HepG2 (cell line): ENCODE results near the gene OR6S1. TPM values are rescaled to one million over a fixed set of nuclear protein-coding genes. Genes with fewer than 3 reads are reported as not detected.

Experiments
- ARHGAP35 ChIP-seq: sonication (generic); formaldehyde crosslinking; IDR thresholded peaks from 2 replicates; pipeline ENCODE4 v1.9.0; 2022; ENCODE audit warnings: mild to moderate bottlenecking, inconsistent platforms, moderate library complexity, missing genetic modification reagents, borderline replicate concordance
- ARID5B ChIP-seq: IDR thresholded peaks from 2 replicates; pipeline ENCODE4 v1.4.0; 2020; ENCODE audit warnings: mild to moderate bottlenecking, missing genetic modification reagents
- KLF16 ChIP-seq, 2 experiments: sonication (generic) in 1 of 2; formaldehyde crosslinking in 1 of 2; IDR thresholded peaks; 2 replicates each; pipeline versions ENCODE4 v1.6.1 to v1.8.0; 2016 to 2023; ENCODE audit warnings: missing genetic modification reagents in 2 of 2, missing compliant biosample characterization in 1 of 2
- KMT2B ChIP-seq: IDR thresholded peaks from 2 replicates; pipeline ENCODE4 v1.6.1; 2016; ENCODE audit warnings: missing genetic modification reagents, missing compliant biosample characterization
- MIXL1 ChIP-seq: IDR thresholded peaks from 2 replicates; pipeline ENCODE4 v1.6.1; 2016
- MXD3 ChIP-seq: IDR thresholded peaks from 2 replicates; pipeline ENCODE4 v1.6.1; 2016; ENCODE audit warnings: mild to moderate bottlenecking, missing biosample characterization, missing genetic modification reagents
- PAX8 ChIP-seq: sonication (generic); formaldehyde crosslinking; IDR thresholded peaks from 2 replicates; pipeline ENCODE4 v1.8.0; 2022; ENCODE audit warnings: mild to moderate bottlenecking, missing genetic modification reagents, borderline replicate concordance
- ZNF121 ChIP-seq: sonication (generic); formaldehyde crosslinking; IDR thresholded peaks from 2 replicates; pipeline ENCODE4 v1.5.0; 2020; ENCODE audit warnings: mild to moderate bottlenecking, missing genetic modification reagents
- ZNF432 ChIP-seq: sonication (generic); formaldehyde crosslinking; IDR thresholded peaks from 2 replicates; pipeline ENCODE4 v1.5.0; 2020; ENCODE audit warnings: missing genetic modification reagents, mild to moderate bottlenecking, borderline replicate concordance
- polyA plus RNA-seq, 8 experiments: library from polyadenylated mRNA; depleted of rRNA in 3 of 8; stranded (reverse) in 7 of 8; unstranded in 1 of 8; fragments of >200 nt; fragmentation: Illumina TruSeq in 4 of 8; extraction: Trizol in 4 of 8; gene quantifications; 2 replicates each; pipeline versions ENCODE4 v1.2.1 to v1.2.3, GENCODE V29; 2011 to 2016; ENCODE audit warnings: low read depth in 4 of 8, missing spikeins in 1 of 8, mixed read lengths in 1 of 8; ENCODE audit not compliant: insufficient read depth in 1 of 8
- total RNA-seq, 5 experiments: library from RNA; depleted of rRNA; stranded (reverse); fragments of >200 nt; fragmentation: Illumina TruSeq; extraction: Trizol; gene quantifications; 2 replicates each; pipeline ENCODE4 v1.2.3, GENCODE V29; 2016; ENCODE audit warnings: low read depth in 1 of 5
- TF ChIP-seq, protein P1 (sequence below): sonication (generic); formaldehyde crosslinking; conservative IDR thresholded peaks from 2 replicates; pipeline ENCODE4 v1.4.0; 2020; ENCODE audit warnings: mild to moderate bottlenecking, missing genetic modification reagents, moderate library complexity
- TF ChIP-seq, protein P2 (sequence below): sonication (generic); formaldehyde crosslinking; conservative IDR thresholded peaks from 2 replicates; pipeline ENCODE4 v1.8.0; 2022; ENCODE audit warnings: low read depth, missing genetic modification reagents
- TF ChIP-seq, protein P3 (sequence below): sonication (generic); formaldehyde crosslinking; IDR thresholded peaks from 2 replicates; pipeline ENCODE4 v1.8.1; 2023; ENCODE audit warnings: mild to moderate bottlenecking, inconsistent platforms, moderate library complexity, missing genetic modification reagents, borderline replicate concordance
- TF ChIP-seq, protein P4 (sequence below): IDR thresholded peaks from 2 replicates; pipeline ENCODE4 v1.6.1; 2016; ENCODE audit warnings: missing biosample characterization, missing genetic modification reagents, low read depth
- TF ChIP-seq, protein P5 (sequence below): sonication (generic); formaldehyde crosslinking; IDR thresholded peaks from 2 replicates; pipeline ENCODE4 v1.4.0; 2020; ENCODE audit warnings: missing genetic modification reagents

OR6S1 gene
- total and polyA plus RNA-seq, 2 of the 13 experiments (the other 11 are each of a cell fraction or from before 2014, with no cell fraction given) = 0.09 TPM; not detected in 1

DNA sequence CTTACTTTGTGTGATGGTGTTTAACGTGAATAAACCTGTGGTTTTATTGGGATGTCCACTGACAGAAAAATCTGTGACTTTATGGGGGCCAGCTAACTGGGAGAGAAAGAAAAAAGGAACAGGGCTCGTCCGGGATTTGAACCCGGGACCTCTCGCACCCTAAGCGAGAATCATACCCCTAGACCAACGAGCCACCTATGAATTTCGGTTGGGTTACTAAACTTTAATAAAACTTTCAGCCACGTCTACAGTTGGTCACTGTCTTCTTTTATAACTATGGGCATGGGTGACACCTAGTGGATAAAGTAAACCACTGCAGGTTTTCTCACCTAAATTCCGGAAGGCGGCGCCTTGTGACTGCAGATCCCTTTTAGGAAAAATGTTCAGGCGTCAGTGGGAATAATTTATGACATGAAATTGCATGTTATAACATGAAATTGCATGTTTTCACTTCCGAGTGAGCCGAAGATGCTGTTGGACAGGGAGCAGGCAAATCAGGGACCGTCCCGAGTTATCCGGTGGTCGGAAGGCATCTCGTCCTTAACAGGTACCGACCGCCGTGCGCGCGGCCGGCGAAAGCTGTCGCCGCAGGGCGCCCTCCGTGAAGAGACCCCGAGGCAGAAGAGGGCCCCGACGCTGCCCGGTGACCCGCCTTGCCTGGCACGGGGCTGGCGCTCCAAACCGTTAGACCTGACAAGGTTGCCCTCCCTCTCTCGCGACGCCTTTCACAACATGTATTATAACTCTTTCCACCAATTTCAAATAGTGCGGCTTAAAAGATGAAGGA, 32.1 kb downstream of the OR6S1 start (continued):
- TF ChIP-seq ZNF432 (CRISPR knock-in tag) (no peak), ZNF121 (CRISPR knock-in tag) (no peak), KMT2B (CRISPR knock-in tag) (peak; percentile 73), MIXL1 (CRISPR knock-in tag) (peak; percentile 18; the same call in 1 of the 2 replicates), MXD3 (0 out of 2 replicates have a peak, but pooled peaks have one; percentile 55), ARID5B (CRISPR knock-in tag) (no peak; the same call in none of the 2 replicates), ARHGAP35 (CRISPR knock-in tag) (0 out of 2 replicates have a peak, but pooled peaks have one; percentile 11), PAX8 (CRISPR knock-in tag) (no peak), KLF16 (CRISPR knock-in tag; IDR thresholded peaks at IDR 0.05) (peak in 1 of 2 experiments; percentile 78; a peak in 2 of 4 replicates)
- TF ChIP-seq, protein P1, sequence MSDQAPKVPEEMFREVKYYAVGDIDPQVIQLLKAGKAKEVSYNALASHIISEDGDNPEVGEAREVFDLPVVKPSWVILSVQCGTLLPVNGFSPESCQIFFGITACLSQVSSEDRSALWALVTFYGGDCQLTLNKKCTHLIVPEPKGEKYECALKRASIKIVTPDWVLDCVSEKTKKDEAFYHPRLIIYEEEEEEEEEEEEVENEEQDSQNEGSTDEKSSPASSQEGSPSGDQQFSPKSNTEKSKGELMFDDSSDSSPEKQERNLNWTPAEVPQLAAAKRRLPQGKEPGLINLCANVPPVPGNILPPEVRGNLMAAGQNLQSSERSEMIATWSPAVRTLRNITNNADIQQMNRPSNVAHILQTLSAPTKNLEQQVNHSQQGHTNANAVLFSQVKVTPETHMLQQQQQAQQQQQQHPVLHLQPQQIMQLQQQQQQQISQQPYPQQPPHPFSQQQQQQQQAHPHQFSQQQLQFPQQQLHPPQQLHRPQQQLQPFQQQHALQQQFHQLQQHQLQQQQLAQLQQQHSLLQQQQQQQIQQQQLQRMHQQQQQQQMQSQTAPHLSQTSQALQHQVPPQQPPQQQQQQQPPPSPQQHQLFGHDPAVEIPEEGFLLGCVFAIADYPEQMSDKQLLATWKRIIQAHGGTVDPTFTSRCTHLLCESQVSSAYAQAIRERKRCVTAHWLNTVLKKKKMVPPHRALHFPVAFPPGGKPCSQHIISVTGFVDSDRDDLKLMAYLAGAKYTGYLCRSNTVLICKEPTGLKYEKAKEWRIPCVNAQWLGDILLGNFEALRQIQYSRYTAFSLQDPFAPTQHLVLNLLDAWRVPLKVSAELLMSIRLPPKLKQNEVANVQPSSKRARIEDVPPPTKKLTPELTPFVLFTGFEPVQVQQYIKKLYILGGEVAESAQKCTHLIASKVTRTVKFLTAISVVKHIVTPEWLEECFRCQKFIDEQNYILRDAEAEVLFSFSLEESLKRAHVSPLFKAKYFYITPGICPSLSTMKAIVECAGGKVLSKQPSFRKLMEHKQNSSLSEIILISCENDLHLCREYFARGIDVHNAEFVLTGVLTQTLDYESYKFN = peak; percentile 34; the same call in 1 of the 2 replicates
- TF ChIP-seq, protein P2, sequence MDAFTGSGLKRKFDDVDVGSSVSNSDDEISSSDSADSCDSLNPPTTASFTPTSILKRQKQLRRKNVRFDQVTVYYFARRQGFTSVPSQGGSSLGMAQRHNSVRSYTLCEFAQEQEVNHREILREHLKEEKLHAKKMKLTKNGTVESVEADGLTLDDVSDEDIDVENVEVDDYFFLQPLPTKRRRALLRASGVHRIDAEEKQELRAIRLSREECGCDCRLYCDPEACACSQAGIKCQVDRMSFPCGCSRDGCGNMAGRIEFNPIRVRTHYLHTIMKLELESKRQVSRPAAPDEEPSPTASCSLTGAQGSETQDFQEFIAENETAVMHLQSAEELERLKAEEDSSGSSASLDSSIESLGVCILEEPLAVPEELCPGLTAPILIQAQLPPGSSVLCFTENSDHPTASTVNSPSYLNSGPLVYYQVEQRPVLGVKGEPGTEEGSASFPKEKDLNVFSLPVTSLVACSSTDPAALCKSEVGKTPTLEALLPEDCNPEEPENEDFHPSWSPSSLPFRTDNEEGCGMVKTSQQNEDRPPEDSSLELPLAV (CRISPR knock-in tag) = no peak
- TF ChIP-seq, protein P3, sequence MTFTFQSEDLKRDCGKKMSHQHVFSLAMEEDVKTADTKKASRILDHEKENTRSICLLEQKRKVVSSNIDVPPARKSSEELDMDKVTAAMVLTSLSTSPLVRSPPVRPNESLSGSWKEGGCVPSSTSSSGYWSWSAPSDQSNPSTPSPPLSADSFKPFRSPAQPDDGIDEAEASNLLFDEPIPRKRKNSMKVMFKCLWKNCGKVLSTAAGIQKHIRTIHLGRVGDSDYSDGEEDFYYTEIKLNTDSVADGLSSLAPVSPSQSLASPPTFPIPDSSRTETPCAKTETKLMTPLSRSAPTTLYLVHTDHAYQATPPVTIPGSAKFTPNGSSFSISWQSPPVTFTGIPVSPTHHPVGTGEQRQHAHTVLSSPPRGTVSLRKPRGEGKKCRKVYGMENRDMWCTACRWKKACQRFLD = no peak
- TF ChIP-seq, protein P4, sequence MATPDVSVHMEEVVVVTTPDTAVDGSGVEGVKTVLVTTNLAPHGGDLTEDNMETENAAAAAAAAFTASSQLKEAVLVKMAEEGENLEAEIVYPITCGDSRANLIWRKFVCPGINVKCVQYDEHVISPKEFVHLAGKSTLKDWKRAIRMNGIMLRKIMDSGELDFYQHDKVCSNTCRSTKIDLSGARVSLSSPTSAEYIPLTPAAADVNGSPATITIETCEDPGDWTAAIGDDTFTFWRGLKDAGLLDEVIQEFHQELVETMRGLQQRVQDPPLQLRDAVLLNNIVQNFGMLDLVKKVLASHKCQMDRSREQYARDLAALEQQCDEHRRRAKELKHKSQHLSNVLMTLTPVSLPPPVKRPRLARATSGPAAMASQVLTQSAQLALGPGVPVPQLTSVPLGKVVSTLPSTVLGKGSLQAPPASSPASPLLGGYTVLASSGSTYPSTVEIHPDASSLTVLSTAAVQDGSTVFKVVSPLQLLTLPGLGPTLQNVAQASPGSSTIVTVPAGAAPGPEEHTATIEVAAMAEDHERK = 0 out of 2 replicates have a peak, but pooled peaks have one; percentile 22
- TF ChIP-seq, protein P5, sequence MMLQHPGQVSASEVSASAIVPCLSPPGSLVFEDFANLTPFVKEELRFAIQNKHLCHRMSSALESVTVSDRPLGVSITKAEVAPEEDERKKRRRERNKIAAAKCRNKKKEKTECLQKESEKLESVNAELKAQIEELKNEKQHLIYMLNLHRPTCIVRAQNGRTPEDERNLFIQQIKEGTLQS (CRISPR knock-in tag) = no peak
